Psoas muscle (tissue), 8 donors: ENCODE results near the gene ASTN2. TPM values are rescaled to one million over a fixed set of nuclear protein-coding genes. Genes with fewer than 3 reads are reported as not detected.

Source experiments
- ATAC-seq, 4 donors: fragments of 200-7000 bp; cut with Tn5 transposase; one replicate each; pipeline ENCODE4 v1.9.1; 2020; ENCODE audit warnings: moderate library complexity in 3 of 4, mild to moderate bottlenecking in 2 of 4
- DNase-seq, 2 donors: peaks; one replicate each; pipeline ENCODE4 v3.0.0-alpha.2; 2020
- H3K27ac ChIP-seq: fragments of 200-600 bp; one replicate; pipeline ENCODE4 v1.8.0; 2022
- H3K27me3 ChIP-seq, 3 donors: fragments of 200-600 bp in 1 of 3; one replicate each; pipeline versions ENCODE4 v1.6.1 to v1.8.0; 2013 to 2022; ENCODE audit warnings: low read length in 2 of 3, mild to moderate bottlenecking in 2 of 3, moderate library complexity in 1 of 3; ENCODE audit not compliant: insufficient read depth in 3 of 3
- H3K36me3 ChIP-seq, 2 donors: fragments of 200-600 bp in 1 of 2; one replicate each; pipeline versions ENCODE4 v1.6.1 to v1.8.0; 2013 to 2022; ENCODE audit warnings: low read depth in 1 of 2, mild to moderate bottlenecking in 1 of 2, moderate library complexity in 1 of 2; ENCODE audit not compliant: insufficient read depth in 1 of 2
- H3K4me1 ChIP-seq: fragments of 200-600 bp; one replicate; pipeline ENCODE4 v1.8.0; 2022
- H3K4me3 ChIP-seq: fragments of 200-600 bp; one replicate; pipeline ENCODE4 v1.8.0; 2022; ENCODE audit warnings: mild to moderate bottlenecking
- H3K9me3 ChIP-seq: fragments of 200-600 bp; one replicate; pipeline ENCODE4 v1.8.0; 2022
- WGBS, 3 donors: extraction: QIAGEN DNeasy Blood & Tissue Kit; methylation state at CpG; one replicate each; pipeline versions ENCODE4 v1.1.6 to v1.1.7; 2013; 5-methylcytosine and 5-hydroxymethylcytosine counted together
- intact Hi-C, 2 donors: fragments of 100-400 bp; cut with DNase I; formaldehyde crosslinking; loops; one replicate each; pipeline versions ENCODE4 v1.11.0 to v1.14.2; 2022
- polyA plus RNA-seq, 3 donors: library from polyadenylated mRNA; stranded (reverse); fragments of 200-250 nt; gene quantifications; one replicate each; pipeline ENCODE4 v1.2.3, GENCODE V29; 2013
- total RNA-seq, 4 donors: library from RNA; stranded (reverse); fragmentation: NEBNext Ultra II Directional in 2 of 4; extraction: Animal tissue kit (Norgen Biotek cat#: 25700) in 2 of 4; gene quantifications; one replicate each; pipeline versions ENCODE4 v1.2.1 to v1.2.4, GENCODE V29; 2021 to 2023
- TF ChIP-seq, protein P1 (sequence below): fragments of 200-600 bp; IDR thresholded peaks from one replicate; pipeline ENCODE4 v1.8.0; 2022; ENCODE audit warnings: antibody characterized with exemption
- donor health status: healthy with polysubstance abuse.
- donor health status: DM: no; HTN: no; CAD: no; lungs with moderate emphysema.
- donor health status: Bipolar disorder and iron deficiency.
- donor health status: healthy.
- donor health status: DM: yes; HTN: yes; CAD: no.
- donor health status: DM: no; HTN: no; CAD: no.
- donor health status: DM: no; HTN: no; CAD: no.
- donor health status: DM: yes; HTN: yes; CAD: no.

ASTN2 gene
- total and polyA plus RNA-seq, 7 donors: 2.0 to 10.3 (median 3.3) TPM

DNA sequence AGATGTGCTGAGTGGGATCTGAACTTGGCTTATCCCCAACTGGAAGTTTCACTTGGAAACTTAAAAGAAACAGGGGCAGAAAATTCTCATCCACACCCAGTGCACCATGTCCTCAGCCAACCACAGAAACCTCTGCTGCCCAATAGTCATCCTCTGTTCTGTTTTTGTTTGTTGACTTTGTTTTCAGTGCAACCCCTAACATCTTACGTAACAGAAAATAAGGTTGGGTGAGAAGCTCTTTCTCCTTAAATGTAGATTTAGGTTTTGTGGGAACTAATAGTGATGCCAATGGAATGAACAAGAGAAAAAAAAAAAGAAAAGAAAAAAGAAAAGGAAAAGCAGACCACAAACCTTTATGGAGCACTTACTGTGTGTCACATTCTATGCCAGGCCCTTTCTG is 998.4 kb downstream of the ASTN2 start:
- ATAC-seq: no peak
- WGBS, 3 donors: 96 to 97% (median 97%) methylated on average over 1 of the region's 1 CpG
- no peak overlapping the region for H3K4me3 ChIP-seq
- no peaks in the 10 kb centered on the region for H3K9me3 ChIP-seq
- intact Hi-C loops: no loop called here
- no peak for DNase-seq
- H3K4me1 ChIP-seq: no peaks in the 10 kb centered on the region
- TF ChIP-seq, protein P1, sequence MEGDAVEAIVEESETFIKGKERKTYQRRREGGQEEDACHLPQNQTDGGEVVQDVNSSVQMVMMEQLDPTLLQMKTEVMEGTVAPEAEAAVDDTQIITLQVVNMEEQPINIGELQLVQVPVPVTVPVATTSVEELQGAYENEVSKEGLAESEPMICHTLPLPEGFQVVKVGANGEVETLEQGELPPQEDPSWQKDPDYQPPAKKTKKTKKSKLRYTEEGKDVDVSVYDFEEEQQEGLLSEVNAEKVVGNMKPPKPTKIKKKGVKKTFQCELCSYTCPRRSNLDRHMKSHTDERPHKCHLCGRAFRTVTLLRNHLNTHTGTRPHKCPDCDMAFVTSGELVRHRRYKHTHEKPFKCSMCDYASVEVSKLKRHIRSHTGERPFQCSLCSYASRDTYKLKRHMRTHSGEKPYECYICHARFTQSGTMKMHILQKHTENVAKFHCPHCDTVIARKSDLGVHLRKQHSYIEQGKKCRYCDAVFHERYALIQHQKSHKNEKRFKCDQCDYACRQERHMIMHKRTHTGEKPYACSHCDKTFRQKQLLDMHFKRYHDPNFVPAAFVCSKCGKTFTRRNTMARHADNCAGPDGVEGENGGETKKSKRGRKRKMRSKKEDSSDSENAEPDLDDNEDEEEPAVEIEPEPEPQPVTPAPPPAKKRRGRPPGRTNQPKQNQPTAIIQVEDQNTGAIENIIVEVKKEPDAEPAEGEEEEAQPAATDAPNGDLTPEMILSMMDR: no peak
- no peaks in the 10 kb centered on the region for H3K36me3 ChIP-seq
- H3K27ac ChIP-seq: no peak overlapping the region
- H3K27me3 ChIP-seq: no peaks in the 10 kb centered on the region

DNA sequence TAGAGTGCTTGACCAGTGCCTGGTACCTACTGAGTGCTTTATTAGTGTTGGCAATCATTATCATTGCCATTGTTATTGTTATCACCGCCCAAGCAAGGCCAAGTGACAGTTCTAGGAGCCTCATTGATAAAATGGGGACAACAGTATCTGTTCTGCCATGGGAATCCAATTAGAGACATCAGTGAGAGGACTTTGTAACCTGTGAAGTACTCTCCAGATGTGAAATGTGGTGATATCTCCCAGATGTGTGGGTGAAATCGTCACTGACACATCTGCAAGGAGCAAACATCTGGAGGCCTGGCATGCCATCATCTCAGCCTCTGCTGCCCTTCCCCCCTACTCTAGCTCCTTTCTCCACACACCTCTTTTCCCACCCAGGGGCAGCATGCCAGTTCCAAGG is 1000.5 kb downstream of the ASTN2 start:
- Histone ChIP-seq H3K4me1 (no peaks in the 10 kb centered on the region), H3K27ac (no peak overlapping the region), H3K27me3 (no peaks in the 10 kb centered on the region), H3K9me3 (no peaks in the 10 kb centered on the region), H3K36me3 (no peaks in the 10 kb centered on the region), H3K4me3 (no peak overlapping the region)
- 58 to 79% (median 64%) methylated on average over 2 of the region's 2 CpGs for WGBS, 3 donors
- intact Hi-C loops: no loop called here
- TF ChIP-seq, protein P1: no peak
- no peak for DNase-seq
- ATAC-seq: no peak

DNA sequence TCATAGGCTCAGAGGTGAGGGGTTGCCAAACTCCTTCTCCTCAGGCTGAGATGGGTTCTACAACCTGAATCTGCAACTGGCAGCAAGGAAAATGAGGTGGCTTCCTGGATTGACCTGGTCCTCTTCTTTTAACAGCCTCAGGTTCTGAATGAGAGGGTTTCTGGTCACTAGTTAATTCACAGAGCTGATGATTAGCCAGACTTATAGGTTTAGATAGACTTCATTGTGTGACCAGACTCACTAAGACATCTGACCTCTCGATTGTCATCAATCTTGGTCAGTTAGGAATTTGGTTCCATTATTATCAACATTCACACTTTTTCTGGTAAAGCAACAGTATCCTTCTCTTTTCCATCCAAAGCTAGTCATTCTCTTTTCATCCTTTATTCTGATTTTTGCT is 1003.4 kb downstream of the ASTN2 start:
- ATAC-seq (no peak), DNase-seq (no peak)
- Histone ChIP-seq H3K9me3 (no peaks in the 10 kb centered on the region), H3K4me3 (no peak overlapping the region), H3K27ac (no peak overlapping the region), H3K36me3 (no peaks in the 10 kb centered on the region), H3K4me1 (no peaks in the 10 kb centered on the region), H3K27me3 (no peaks in the 10 kb centered on the region)
- 78 to 92% (median 91%) methylated on average over 1 of the region's 1 CpG for WGBS, 3 donors
- intact Hi-C loops: no loop called here
- TF ChIP-seq, protein P1: no peak

DNA sequence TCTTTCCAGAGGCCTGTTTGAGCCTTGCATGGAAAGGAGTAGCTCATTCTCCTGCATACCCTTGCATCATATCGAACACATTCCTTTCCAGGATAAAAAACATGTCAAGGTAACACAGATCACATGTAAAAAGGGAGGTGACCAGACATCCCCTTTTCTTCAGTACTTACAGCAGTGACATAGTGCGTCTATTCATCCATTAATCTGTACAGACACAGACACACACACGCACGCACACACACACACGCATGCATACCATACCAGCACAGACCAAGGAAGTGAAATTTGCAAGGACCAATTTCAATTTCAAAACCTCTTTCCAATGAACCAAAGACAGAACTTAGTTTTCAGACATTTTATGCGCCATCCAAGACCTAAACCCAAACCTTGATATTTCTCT is 1005.2 kb downstream of the ASTN2 start:
- H3K9me3 ChIP-seq: no peaks in the 10 kb centered on the region
- WGBS, 3 donors: 79 to 91% (median 91%) methylated on average over 6 of the region's 6 CpGs
- no peaks in the 10 kb centered on the region for H3K36me3 ChIP-seq
- TF ChIP-seq, protein P1: no peak
- ATAC-seq: no peak
- no peaks in the 10 kb centered on the region for H3K4me1 ChIP-seq
- intact Hi-C loops: no loop called here
- no peak overlapping the region for H3K27ac ChIP-seq
- no peaks in the 10 kb centered on the region for H3K27me3 ChIP-seq
- H3K4me3 ChIP-seq: no peak overlapping the region
- DNase-seq: no peak

DNA sequence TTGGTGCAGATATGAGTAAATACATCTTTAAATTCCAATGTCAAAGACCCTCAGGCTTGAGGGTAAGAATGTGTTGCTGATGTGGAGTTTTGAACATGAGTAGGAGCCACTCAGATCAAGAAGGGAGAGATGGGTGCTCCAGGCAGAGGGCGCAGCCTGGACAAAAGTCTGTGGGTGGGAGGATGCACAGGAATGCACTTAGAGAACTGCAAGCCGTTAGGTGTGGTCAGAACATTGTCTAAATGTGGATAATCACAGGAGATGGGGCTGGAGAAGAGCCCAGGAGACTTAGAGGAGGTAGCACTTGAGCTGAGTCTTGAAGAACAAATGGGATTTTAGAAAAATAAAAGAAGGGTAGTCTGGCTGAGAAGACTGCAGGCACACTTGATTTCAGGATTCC is 1005.7 kb downstream of the ASTN2 start:
- H3K9me3 ChIP-seq: no peaks in the 10 kb centered on the region
- H3K27ac ChIP-seq: no peak overlapping the region
- no peak overlapping the region for H3K4me3 ChIP-seq
- TF ChIP-seq, protein P1: no peak
- DNase-seq (no peak), ATAC-seq (no peak)
- WGBS, 3 donors: 77 to 94% (median 87%) methylated on average over 2 of the region's 2 CpGs
- H3K4me1 ChIP-seq: no peaks in the 10 kb centered on the region
- intact Hi-C loops: no loop called here
- no peaks in the 10 kb centered on the region for H3K36me3 ChIP-seq
- no peaks in the 10 kb centered on the region for H3K27me3 ChIP-seq
